Measurements from ENCODE around the gene DTX3. TPM values are rescaled to one million over a fixed set of nuclear protein-coding genes. Genes with fewer than 3 reads are reported as not detected.

DTX3 gene
- total RNA-seq, 1 donor from 2014 or later: 88.3 TPM

DNA sequence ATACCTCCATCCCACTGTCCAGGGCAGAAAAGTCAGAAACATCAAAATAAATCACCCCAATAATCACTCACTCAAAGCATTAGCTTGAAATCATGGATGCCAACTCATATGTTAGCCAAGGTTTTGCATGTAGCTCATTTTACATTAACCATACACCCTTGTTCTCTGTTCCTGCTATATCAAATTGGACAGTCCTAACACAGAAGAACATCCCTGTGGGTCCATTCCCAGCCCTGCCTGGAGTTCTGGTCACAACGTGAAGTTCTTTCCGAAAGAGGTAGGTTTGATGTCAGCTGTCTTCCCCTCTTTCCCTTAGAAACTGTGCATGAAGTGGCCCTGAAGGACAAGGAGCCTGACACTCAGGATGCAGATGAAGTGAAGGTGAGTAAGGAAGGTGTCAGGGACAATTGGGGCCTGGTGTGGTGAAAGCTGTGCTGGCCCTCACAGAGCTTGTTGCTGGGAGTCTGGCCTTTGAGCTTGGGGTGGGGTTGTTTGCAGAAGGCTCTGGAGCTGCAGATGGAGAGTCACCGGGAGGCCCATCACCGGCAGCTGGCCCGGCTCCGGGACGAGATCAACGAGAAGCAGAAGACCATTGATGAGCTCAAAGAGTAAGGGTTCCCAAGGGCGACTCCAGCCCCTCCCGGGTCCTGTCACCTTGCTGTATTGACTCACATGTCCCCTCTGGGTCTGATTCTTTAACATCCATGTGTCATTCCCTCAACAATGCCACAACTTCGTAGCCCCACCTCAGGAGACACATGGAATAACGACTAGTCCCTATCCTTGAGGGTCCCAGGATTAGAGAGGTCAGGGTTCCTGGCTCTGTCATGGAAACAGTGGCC, 28.6 kb upstream of the DTX3 start:
- Mint-ChIP-seq H3K4me3 (no peak overlapping the region), H3K9me3 (no peaks in the 10 kb centered on the region), H3K4me1 (no peaks in the 10 kb centered on the region), H3K27ac (no peak overlapping the region), H3K36me3 (no peaks in the 10 kb centered on the region), H3K27me3 (ENCODE audit: low read depth) (peaks cover 55% of the 10 kb centered on the region)
- TF ChIP-seq, protein P1, sequence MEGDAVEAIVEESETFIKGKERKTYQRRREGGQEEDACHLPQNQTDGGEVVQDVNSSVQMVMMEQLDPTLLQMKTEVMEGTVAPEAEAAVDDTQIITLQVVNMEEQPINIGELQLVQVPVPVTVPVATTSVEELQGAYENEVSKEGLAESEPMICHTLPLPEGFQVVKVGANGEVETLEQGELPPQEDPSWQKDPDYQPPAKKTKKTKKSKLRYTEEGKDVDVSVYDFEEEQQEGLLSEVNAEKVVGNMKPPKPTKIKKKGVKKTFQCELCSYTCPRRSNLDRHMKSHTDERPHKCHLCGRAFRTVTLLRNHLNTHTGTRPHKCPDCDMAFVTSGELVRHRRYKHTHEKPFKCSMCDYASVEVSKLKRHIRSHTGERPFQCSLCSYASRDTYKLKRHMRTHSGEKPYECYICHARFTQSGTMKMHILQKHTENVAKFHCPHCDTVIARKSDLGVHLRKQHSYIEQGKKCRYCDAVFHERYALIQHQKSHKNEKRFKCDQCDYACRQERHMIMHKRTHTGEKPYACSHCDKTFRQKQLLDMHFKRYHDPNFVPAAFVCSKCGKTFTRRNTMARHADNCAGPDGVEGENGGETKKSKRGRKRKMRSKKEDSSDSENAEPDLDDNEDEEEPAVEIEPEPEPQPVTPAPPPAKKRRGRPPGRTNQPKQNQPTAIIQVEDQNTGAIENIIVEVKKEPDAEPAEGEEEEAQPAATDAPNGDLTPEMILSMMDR (IDR thresholded peaks at IDR 0.05; ENCODE audit: unreplicated experiment): no peak
- DNase-seq (ENCODE audit: low spot score in 2 of 2, unreplicated experiment in 2 of 2): no peak

DNA sequence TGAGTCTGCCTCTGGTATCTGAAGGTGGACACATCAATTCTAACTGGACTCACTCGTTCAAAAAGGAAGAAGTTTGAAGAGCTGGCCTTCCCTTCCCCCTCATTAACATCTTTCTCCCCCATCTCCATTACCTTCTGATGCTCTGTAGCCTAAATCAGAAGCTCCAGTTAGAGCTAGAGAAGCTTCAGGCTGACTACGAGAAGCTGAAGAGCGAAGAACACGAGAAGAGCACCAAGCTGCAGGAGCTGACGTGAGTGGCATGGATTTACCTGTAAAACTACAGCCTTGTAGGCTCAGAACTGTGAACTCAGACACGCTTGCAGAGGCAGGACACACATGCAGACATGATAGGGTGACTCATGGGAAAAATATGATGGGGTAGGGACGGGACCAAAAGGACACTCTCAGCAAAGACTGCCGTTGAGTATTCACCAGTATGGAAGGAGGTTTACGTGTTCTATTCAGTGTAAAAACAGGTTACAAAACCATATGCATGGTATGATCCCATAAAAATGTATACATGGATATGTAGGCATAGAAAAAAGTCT, 27.9 kb upstream of the DTX3 start:
- H3K27me3 Mint-ChIP-seq (ENCODE audit: low read depth): peaks cover 60% of the 10 kb centered on the region
- DNase-seq (ENCODE audit: low spot score in 2 of 2, unreplicated experiment in 2 of 2): no peak
- H3K36me3 Mint-ChIP-seq: no peaks in the 10 kb centered on the region
- no peaks in the 10 kb centered on the region for H3K4me1 Mint-ChIP-seq
- no peak overlapping the region for H3K4me3 Mint-ChIP-seq
- TF ChIP-seq, protein P1 (IDR thresholded peaks at IDR 0.05; ENCODE audit: unreplicated experiment): no peak
- H3K9me3 Mint-ChIP-seq: no peaks in the 10 kb centered on the region
- H3K27ac Mint-ChIP-seq: no peak overlapping the region

DNA sequence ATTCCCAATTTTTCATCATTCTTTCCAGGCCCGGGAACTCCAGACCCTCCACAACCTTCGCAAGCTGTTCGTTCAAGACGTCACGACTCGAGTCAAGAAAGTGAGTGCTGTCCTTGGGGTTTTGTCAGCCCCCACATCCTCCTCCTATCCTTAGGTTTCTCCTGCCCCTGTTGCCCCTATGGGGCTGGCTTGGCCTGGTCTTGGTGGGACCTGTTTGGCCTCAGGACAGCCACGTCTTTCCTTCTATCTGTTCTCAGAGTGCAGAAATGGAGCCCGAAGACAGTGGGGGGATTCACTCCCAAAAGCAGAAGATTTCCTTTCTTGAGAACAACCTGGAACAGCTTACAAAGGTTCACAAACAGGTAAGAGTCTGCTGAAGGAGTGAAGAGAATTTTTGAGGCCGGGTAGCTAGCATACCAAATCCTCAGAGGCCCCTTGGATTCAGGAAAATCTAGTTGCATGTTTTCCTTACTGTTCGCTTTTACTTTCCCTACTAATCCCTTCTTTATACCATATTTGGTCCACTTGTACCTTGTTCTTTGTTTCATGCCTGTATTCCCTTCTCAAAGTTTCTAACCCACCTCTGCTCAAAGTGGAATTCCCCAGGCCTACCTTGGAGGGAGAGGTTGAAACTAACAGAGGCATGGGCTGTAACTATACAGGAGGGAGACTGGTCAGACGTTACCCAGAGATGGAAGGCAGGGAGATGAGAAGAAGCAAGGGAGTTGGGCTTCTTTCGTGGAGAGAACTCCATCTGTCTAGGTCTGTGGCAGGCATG, 26.5 kb upstream of the DTX3 start:
- Mint-ChIP-seq H3K4me1 (no peaks in the 10 kb centered on the region), H3K9me3 (no peaks in the 10 kb centered on the region), H3K27me3 (ENCODE audit: low read depth) (peaks cover 67% of the 10 kb centered on the region), H3K27ac (no peak overlapping the region), H3K4me3 (no peak overlapping the region), H3K36me3 (no peaks in the 10 kb centered on the region)
- TF ChIP-seq, protein P1 (IDR thresholded peaks at IDR 0.05; ENCODE audit: unreplicated experiment): no peak
- DNase-seq (ENCODE audit: low spot score in 2 of 2, unreplicated experiment in 2 of 2): no peak

DNA sequence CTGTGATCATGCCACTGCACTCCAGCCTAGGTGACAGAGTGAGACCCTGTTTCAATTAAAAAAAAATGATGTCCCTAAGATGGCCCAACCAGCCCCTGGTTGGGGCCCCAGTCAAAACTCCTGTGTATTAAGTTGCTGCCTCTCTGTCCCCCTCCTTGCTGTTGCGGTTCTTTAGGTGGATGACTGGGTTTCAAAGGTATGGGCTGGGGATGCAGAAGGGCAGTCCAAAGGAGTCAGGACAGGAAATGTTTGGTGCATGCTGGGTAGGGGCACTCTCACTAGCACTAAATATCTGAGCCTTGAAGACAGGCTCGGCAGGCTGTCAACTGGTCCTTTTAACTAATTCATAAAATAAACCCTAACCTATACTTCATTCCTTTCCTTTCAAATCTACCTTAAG, 25.6 kb upstream of the DTX3 start:
- Mint-ChIP-seq H3K4me1 (no peaks in the 10 kb centered on the region), H3K27ac (no peak overlapping the region), H3K36me3 (no peaks in the 10 kb centered on the region), H3K9me3 (no peaks in the 10 kb centered on the region), H3K4me3 (no peak overlapping the region), H3K27me3 (ENCODE audit: low read depth) (peaks cover 71% of the 10 kb centered on the region)
- TF ChIP-seq, protein P1 (IDR thresholded peaks at IDR 0.05; ENCODE audit: unreplicated experiment): no peak
- no peak for DNase-seq (ENCODE audit: low spot score in 2 of 2, unreplicated experiment in 2 of 2)

DNA sequence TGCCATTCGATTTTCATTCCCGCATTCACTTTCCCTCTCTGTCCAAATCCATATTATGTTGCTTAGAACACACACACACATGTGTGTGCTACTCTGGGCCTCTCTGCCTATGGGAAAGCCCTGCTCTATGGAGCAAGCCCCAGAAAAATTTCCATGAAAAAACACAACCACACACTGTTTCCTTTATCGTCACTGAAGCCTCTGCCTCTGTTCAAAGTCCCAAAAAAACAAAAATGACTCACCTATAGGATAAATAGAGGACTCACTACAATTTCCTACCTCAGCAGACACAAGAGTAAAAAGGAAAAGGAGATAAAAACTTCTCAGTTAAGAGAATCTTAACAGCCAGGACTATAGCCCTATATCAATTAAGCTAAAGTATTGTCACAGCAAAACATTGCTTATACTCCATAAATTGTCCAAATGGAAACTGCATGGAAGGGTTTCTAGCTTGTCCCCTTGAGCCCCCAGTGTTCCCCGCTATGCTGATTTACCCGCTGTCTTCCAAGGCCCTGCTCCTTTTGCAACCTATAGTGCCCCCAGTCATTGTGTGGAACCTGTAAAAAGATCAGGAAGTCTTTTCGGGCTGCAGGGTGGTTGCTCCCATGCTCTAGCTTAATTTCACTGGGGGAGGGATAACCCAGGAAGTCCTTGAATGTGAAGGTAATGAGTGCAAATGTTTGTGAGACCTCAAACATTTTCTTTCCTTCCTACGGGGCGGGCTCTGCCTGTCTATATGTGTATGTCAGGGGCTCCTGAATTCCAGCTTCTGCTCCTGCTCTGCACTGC, 24.8 kb upstream of the DTX3 start:
- no peak for DNase-seq (ENCODE audit: low spot score in 2 of 2, unreplicated experiment in 2 of 2)
- TF ChIP-seq, protein P1 (IDR thresholded peaks at IDR 0.05; ENCODE audit: unreplicated experiment): no peak
- Mint-ChIP-seq H3K27me3 (ENCODE audit: low read depth) (peaks cover 69% of the 10 kb centered on the region), H3K4me3 (no peak overlapping the region), H3K27ac (no peak overlapping the region), H3K9me3 (no peaks in the 10 kb centered on the region), H3K4me1 (no peaks in the 10 kb centered on the region), H3K36me3 (no peaks in the 10 kb centered on the region)

All from mesothelial cell of epicardium (in vitro differentiated cells).